ENCODE results near the gene DOK5. TPM values are rescaled to one million over a fixed set of nuclear protein-coding genes. Genes with fewer than 3 reads are reported as not detected.
"Not testable (repeated sequence)": the region's sequence is repeated elsewhere in the genome, so short reads cannot be mapped to it uniquely, and the experiment has no call there.

DOK5 gene
- polyA plus RNA-seq, 5 donors, result 2.5 to 4.0 (median 2.6) TPM

DNA sequence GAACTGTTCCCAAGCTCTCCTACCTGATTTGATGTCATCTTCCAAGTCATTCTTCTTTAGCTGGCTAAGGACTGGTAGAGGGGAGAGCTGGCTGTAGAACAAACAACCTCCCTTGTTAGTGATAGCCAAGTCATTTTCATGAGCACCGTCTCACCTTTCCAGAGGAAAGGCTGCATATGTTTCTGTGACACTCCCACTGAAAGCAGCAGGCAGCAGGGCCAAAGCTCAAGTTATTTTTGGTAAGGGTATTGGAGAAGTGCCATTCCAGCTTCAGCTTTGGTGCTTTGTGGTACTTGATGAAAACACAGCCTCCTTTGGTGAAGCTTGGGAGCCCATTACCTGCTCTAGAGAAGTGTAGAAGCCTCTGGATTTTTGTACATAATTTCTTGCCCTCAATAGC, 5.4 kb upstream of the DOK5 start:
- DNase-seq, result no peak

DNA sequence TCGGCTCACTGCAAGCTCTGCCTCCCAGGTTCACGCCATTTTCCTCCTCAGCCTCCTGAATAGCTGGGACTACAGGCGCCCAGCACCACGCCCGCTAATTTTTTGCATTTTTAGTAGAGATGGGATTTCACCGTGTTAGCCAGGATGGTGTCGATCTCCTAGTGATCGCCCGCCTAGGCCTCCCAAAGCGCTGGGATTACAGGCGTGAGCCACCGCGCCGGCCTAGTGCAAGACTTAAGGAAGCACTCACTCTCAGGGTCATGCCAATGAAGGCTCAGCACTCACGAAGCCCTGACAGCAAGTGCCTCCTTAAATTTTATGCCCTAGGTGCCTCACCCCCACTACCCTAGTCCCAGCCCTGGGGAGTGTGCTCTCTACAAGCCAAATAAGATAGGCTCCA, 4.7 kb upstream of the DOK5 start:
- DNase-seq, result no peak

DNA sequence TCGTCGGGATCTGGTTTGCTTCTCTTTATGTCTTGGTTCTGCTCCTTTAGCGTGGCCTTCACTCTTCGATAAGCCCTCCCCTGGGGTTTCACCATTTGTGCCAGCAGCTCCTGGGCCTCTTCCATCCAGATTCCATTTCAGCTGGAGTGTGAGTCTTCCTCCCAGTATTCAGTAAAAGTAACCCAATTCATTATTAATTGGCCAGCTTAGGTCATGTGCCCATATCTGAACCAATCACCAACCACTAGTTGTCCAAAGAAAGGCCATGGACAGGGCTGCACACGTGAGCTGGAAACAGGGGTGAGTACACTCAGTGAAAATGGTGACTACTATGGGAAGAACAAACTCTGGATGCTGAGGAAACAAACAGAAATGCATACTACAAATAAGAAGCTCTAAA, 2.8 kb upstream of the DOK5 start:
- DNase-seq, result no peak

GRCh38 chr20:54473340-54473739, 2.1 kb upstream of the DOK5 start:
- DNase-seq, result no peak

GRCh38 chr20:54474046-54474445, 1.3 kb upstream of the DOK5 start:
- no peak for DNase-seq

DNA sequence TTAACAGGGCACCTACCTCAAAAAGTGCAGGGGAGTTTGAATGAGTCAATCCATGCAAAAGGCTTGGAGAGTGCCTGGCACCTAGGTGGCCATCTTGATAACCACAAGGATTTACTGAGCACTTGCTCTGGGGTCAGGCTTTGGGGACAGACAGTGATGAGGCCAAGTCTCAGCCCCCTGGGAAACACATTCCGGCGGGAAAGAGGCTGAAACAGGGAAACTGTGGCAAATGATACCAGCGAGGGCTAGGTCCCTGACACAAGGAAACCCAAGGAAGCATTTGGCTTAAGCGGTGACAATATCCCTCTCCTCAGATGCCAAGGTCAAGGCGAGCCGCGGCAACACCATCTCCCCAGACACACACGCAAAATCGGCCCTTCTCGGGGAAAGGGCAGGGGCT, 527 bp upstream of the DOK5 start:
- DNase-seq, result no peak

GRCh38 chr20:54476169-54477009, 996 bp downstream of the DOK5 start:
- DNase-seq, result peak; percentile 28 to 38

DNA sequence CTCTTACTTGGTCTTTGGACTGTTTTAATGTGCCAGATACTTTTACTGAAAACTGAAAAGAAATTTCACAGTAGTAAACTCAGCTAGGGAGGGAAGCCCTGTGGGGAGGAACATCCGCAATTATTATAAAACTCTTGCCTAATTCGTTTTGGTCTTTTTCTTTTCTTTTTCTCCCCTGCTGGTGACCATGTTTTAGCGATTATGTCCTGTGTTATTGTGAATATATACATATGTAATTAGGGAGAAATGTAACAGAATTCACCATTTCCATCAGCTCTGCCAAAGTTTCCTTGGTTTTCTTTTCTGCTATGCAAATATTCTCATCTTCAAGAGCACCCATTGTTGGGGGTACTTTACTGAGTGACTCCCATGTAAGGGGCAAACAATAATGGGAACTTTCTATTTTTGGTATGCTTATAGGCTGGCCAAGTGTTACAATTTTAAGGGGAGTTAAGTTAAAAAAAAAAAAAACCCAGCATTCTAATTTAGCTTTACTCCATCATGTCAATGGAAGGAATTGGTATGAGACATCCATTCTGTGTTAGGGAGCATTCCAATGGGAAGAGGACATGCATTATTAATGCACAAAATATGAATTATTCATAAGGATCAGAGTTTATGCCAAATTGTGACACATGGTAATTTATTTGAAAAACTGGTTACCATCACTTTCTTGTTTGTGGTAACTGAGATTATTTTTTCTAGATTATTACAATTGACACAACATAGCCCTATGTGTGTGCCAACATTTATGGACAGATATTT, 2.0 kb downstream of the DOK5 start:
- no peak for DNase-seq

- DNase-seq, result no peak
Observed at GRCh38 chr20:54479138-54479906, 3.9 kb downstream of the DOK5 start.

DNA sequence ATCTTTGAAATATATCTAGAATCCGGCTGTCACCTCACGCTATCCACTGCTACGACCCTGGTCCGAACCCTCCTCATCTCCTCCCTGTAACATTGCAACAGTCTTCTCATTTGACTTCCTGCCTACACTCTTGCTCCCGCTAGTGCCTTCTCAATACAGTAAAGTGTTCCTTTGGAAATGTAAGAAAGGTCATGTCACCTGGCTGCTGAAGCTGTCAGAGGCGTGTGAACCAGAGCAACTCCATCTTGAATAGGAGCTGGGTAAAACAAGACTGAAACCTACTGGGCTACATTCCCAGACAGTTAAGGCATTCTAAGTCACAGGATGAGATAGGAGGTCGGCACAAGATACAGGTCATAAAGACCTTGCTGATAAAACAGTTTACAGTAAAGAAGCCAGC, 4.5 kb downstream of the DOK5 start:
- DNase-seq, result not testable (repeated sequence)

DNA sequence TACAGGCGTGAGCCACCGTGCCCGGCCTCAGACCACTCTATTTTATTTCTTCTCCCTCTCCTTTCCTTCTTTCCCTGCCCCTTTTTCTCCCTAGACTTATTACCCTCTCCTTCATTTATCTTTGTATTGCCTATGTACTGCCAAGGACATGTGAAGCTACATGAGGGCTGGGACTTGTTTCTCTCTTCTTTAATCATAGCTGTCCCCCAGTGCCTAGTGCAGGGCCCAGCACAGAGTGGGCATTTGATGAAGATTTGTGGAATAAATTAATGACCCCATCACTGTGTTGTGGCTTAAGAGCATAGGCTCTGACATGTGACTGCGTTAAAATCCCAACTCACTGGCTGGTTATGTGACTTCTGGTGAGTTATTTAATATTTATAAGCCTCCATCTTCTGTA, 6.0 kb downstream of the DOK5 start:
- DNase-seq, result no peak

- DNase-seq, result no peak
Observed at GRCh38 chr20:54485631-54486030, 10.2 kb downstream of the DOK5 start.

- DNase-seq, result no peak
Observed at GRCh38 chr20:54486585-54486984, 11.2 kb downstream of the DOK5 start.

GRCh38 chr20:54488442-54488841, 13.0 kb downstream of the DOK5 start:
- no peak for DNase-seq

DNA sequence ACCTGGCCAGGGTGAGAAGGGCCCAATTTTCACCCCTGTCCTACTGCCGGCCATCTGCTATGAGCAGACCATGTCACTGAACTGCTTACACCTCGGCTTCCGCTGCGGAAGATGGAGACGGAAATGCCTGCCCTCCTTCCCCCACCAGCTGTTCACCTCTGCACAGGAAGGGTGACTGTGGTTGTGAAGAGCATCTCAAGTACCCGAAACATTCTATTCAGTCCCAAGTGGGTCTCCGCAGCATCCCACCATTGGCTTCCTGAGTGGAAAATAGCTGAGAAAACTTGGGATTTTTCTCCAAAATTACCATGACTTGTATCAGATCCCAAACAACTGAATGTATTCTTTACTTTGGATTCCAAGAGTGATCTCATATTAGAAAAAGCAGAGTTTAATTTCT, 16.1 kb downstream of the DOK5 start:
- DNase-seq, result no peak

GRCh38 chr20:54494303-54495006, 19.1 kb downstream of the DOK5 start:
- DNase-seq, result no peak

DNA sequence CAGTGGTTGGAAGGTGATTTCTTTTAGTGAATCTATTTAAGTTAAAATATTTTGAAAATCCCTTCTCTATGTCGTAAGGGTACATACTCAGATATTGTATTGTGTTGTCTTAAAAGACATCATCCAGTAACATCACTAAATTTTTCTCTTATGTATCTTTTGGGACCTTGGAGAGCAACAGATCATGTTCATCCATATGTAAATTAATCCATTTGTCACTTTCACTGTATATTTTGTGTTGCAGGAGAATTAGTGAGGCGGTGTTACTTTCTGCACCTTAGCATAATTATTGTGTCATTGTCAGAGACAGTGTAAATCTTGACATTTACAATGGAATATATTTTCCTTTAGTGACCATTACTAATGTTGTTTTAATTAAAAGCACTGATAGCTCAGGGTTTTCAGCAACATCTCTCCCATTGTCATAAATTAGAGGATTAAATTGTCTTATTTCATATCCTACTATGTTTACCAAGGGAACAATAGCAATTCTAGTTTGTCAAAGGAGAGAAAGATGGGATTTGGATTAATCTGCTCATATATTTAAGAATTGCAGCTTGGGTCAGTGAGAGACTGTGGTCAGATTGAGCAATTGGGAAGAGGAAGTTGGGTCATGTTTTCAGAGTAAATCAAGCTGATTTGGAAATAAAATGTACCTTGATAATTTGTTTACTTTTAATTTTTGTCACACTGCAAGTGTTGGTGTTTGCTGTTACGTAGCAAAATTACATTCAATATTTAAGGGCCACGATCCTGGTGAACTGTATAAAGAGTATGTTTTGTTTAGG, 22.7 kb downstream of the DOK5 start:
- no peak for DNase-seq

DNA sequence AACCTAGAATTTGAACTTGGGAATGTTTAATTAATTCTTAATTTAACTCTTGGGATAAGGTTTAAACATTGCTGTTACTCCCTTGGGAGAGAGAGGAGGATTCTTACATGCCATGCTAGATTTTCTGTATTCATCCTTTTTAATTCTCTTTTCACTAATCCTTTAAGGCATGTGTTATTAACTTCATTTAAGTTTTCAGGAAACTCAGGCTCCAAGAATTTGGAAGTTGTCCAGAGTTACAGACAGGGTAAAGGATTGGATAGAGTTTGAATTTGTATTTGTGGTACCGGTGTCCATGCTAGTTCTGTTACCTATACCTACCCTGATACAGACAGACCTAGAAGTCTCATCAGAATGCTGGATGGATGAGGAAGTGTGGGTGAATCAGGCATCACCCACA, 23.7 kb downstream of the DOK5 start:
- no peak for DNase-seq

- DNase-seq, result no peak
Observed at GRCh38 chr20:54502179-54502578, 26.8 kb downstream of the DOK5 start.

DNA sequence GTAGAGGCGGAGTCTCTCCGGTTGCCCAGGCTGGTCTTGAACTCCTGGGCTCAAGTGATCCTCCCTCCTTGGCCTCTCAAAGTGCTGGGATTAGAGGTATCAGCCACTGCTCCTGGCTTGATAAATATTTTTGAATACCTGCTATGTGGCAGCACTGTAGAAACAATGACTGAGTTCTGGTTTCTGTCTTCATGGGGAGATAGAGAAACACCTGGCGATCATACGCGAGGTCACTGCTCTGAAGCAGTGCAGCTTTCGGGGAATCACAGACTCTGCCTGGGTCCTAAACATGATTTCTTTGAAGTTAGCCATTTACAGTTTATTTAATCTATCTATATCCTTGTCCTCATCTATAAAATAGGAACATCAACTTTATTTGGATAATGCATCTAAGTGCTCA, 31.2 kb downstream of the DOK5 start:
- no peak for DNase-seq

- DNase-seq, result peak in 1 of 2 donors; percentile 20
Observed at GRCh38 chr20:54510541-54511129, 35.2 kb downstream of the DOK5 start.
